OCI-LY7 (cell line): Measurements from ENCODE around the gene GNAO1. TPM values are rescaled to one million over a fixed set of nuclear protein-coding genes. Genes with fewer than 3 reads are reported as not detected.

Experiments
- BruUV-seq: library from RNA; stranded (reverse); fragments of 400-500 nt; replicated peaks from 2 replicates; lab custom pipeline; 2021; lab: Mats Ljungman, UMichigan
- CTCF ChIA-PET: fragments of 300-600 bp; sonication (Branson Sonifier 250); formaldehyde crosslinking; loops from one replicate; lab custom pipeline; 2022; ENCODE audit warnings: antibody characterized with exemption; ENCODE audit not compliant: unreplicated experiment; lab: Charles Lee
- POLR2A ChIA-PET: fragments of 300-600 bp; sonication (Branson Sonifier 250); formaldehyde crosslinking; loops from one replicate; lab custom pipeline; 2022; ENCODE audit warnings: antibody characterized with exemption; lab: Charles Lee
- DNase-seq: peaks from one replicate; pipeline ENCODE4 v3.0.0-alpha.2; 2015; ENCODE audit warnings: low spot score
- H2AFZ ChIP-seq: fragments of 200-600 bp; sonication (generic), shearing (Covaris generic); 2 replicates; pipeline ENCODE4 v1.6.1; 2014; ENCODE audit warnings: mild to moderate bottlenecking, antibody characterized with exemption, low read length, moderate library complexity
- H3K27ac ChIP-seq: fragments of 200-600 bp; sonication (generic); 2 replicates; pipeline ENCODE4 v1.5.1; 2014; ENCODE audit warnings: mixed run types, low read depth, mild to moderate bottlenecking, moderate library complexity, low read length, inconsistent platforms; ENCODE audit not compliant: poor library complexity, severe bottlenecking
- H3K36me3 ChIP-seq: fragments of 200-600 bp; sonication (generic); 2 replicates; pipeline ENCODE4 v1.6.1; 2014; ENCODE audit warnings: mild to moderate bottlenecking, antibody characterized with exemption, low read length, moderate library complexity, mixed read lengths; ENCODE audit not compliant: insufficient read depth
- H3K4me1 ChIP-seq: fragments of 200-600 bp; sonication (generic); 2 replicates; pipeline ENCODE4 v1.5.1; 2014; ENCODE audit warnings: mild to moderate bottlenecking, low read length; ENCODE audit not compliant: insufficient read depth, poor library complexity, severe bottlenecking
- H3K4me2 ChIP-seq: fragments of 200-600 bp; sonication (generic); 2 replicates; pipeline ENCODE4 v1.6.1; 2014; ENCODE audit warnings: mild to moderate bottlenecking, low read length
- H3K4me3 ChIP-seq: fragments of 200-600 bp; sonication (generic); 2 replicates; pipeline ENCODE4 v1.5.1; 2014; ENCODE audit warnings: mild to moderate bottlenecking, low read depth, low read length; ENCODE audit not compliant: poor library complexity, severe bottlenecking
- H3K79me2 ChIP-seq: fragments of 200-600 bp; sonication (generic); 2 replicates; pipeline ENCODE4 v1.6.1; 2016; ENCODE audit warnings: low read depth, mild to moderate bottlenecking, low read length, moderate library complexity, mixed read lengths; ENCODE audit not compliant: insufficient read depth
- H3K9me2 ChIP-seq: fragments of 200-600 bp; sonication (generic); 2 replicates; pipeline ENCODE4 v1.6.1; 2016; ENCODE audit warnings: mild to moderate bottlenecking, low read length, mixed read lengths; ENCODE audit not compliant: insufficient read depth
- H3K9me3 ChIP-seq: fragments of 200-600 bp; sonication (generic); 2 replicates; pipeline ENCODE4 v1.6.1; 2014; ENCODE audit warnings: mild to moderate bottlenecking, mixed run types, low read length, mixed read lengths
- H4K20me1 ChIP-seq: fragments of 200-600 bp; sonication (generic); 2 replicates; pipeline ENCODE4 v1.6.1; 2014; ENCODE audit warnings: mild to moderate bottlenecking, antibody characterized with exemption, low read length, moderate library complexity, mixed read lengths; ENCODE audit not compliant: insufficient read depth
- EZH2phosphoT487 ChIP-seq: fragments of 200-600 bp; sonication (generic); IDR thresholded peaks from 2 replicates; pipeline ENCODE4 v1.6.1; 2018; ENCODE audit warnings: low read depth, borderline replicate concordance, mild to moderate bottlenecking, mixed run types, antibody characterized with exemption, low read length, moderate library complexity, mixed read lengths
- intact Hi-C: fragments of 100-400 bp; cut with micrococcal nuclease; formaldehyde crosslinking; loops from one replicate; pipeline ENCODE4 v1.10.0; 2022; ENCODE audit not compliant: unreplicated experiment
- total RNA-seq, 2 experiments: library from RNA; depleted of rRNA in 1 of 2; stranded (reverse); fragments of >200 nt in 1 of 2; shearing (Covaris generic) in 1 of 2; gene quantifications; 2 replicates each; pipeline ENCODE4 v1.2.3, GENCODE V29; 2014 to 2022
- TF ChIP-seq, protein P1 (sequence below): fragments of 200-600 bp; sonication (generic); conservative IDR thresholded peaks from 2 replicates; pipeline ENCODE4 v1.5.1; 2014; ENCODE audit warnings: mild to moderate bottlenecking, antibody characterized with exemption, low read length, moderate library complexity, mixed read lengths

Gene GNAO1
- total RNA-seq, 2 experiments from 2014 or later, result not detected

DNA sequence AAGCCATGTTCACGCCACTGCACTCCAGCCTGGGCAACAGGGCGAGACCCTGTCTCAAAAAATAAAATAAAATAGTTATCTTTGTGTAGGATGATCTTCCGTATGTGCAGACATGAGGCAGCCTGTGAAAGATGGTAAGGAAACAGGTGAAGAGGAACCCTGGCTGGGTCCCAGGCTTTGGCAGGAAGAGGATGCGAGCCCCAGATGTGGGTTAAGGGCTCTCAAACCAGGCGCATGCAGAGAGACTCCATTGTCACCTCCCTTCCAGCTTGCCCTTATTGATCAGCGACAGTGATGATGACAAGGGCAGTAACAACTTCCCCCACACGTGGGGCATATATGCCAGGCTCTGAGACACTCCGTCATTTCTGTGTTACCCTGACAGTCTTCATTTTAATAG, 106.8 kb downstream of the GNAO1 start:
- ChIA-PET CTCF (no interaction called here), POLR2A (no interaction called here)
- no TSS peak for BruUV-seq
- no peak for TF ChIP-seq EZH2phosphoT487
- TF ChIP-seq, protein P1, sequence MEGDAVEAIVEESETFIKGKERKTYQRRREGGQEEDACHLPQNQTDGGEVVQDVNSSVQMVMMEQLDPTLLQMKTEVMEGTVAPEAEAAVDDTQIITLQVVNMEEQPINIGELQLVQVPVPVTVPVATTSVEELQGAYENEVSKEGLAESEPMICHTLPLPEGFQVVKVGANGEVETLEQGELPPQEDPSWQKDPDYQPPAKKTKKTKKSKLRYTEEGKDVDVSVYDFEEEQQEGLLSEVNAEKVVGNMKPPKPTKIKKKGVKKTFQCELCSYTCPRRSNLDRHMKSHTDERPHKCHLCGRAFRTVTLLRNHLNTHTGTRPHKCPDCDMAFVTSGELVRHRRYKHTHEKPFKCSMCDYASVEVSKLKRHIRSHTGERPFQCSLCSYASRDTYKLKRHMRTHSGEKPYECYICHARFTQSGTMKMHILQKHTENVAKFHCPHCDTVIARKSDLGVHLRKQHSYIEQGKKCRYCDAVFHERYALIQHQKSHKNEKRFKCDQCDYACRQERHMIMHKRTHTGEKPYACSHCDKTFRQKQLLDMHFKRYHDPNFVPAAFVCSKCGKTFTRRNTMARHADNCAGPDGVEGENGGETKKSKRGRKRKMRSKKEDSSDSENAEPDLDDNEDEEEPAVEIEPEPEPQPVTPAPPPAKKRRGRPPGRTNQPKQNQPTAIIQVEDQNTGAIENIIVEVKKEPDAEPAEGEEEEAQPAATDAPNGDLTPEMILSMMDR, result no peak
- intact Hi-C loops, result no loop called here
- no peak overlapping the region for H2AFZ ChIP-seq
- DNase-seq, result no peak
- H3K36me3 ChIP-seq, result no peaks in the 10 kb centered on the region
- no peaks in the 10 kb centered on the region for H3K79me2 ChIP-seq
- no peaks in the 10 kb centered on the region for H3K9me2 ChIP-seq
- H3K27ac ChIP-seq, result no peak overlapping the region
- H3K4me3 ChIP-seq, result no peak overlapping the region
- H3K4me2 ChIP-seq, result no peak overlapping the region
- no peaks in the 10 kb centered on the region for H3K4me1 ChIP-seq
- no peaks in the 10 kb centered on the region for H4K20me1 ChIP-seq
- no peaks in the 10 kb centered on the region for H3K9me3 ChIP-seq

DNA sequence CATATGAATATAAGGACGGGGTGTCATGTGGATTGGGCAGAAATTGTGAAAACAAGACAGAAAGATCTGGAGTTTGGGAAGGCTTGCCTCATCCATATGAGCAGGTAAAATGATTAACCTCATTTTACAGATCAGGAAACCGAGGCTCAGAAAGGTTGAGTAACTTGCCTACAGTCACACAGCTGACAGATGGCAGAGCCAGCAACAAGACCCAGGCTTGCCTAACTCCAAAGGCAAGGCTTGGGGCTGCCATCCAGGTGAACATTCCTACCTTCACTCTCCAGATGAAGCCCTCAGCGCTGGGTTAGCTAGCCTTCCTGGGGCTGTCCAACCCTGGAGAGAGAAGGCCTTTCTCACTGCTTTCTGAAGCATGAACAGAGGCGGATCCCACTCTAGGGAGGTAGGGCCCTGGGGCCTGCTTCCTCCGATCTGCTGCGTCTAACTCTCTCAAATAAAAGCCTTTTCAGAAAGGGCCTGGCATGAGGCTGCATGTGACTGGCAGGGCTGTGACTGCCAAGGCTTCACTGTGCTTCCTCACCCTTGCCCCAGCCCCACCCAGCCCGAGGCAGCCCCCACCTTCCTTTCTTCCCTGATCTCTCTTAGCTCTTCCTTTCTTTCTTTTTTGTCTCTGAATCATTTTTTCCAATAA, 107.8 kb downstream of the GNAO1 start:
- no peak overlapping the region for H3K27ac ChIP-seq
- H3K79me2 ChIP-seq, result no peaks in the 10 kb centered on the region
- H3K4me3 ChIP-seq, result no peak overlapping the region
- no peak for DNase-seq
- no peaks in the 10 kb centered on the region for H4K20me1 ChIP-seq
- H3K4me1 ChIP-seq, result no peaks in the 10 kb centered on the region
- H3K9me2 ChIP-seq, result no peaks in the 10 kb centered on the region
- H2AFZ ChIP-seq, result no peak overlapping the region
- intact Hi-C loops, result no loop called here
- CTCF ChIA-PET, result interaction anchor here (0.6 kb wide), 1 partner anchor 292 kb away, joined by 3 read pairs; no protein-coding TSS in a partner anchor
- POLR2A ChIA-PET, result interaction anchor here (0.6 to 0.7 kb wide), 4 partner anchors 10 to 1936 kb away, joined by 3 to 5 read pairs (median 3); no protein-coding TSS in a partner anchor
- H3K9me3 ChIP-seq, result no peaks in the 10 kb centered on the region
- TF ChIP-seq, protein P1, result no peak
- no peak for TF ChIP-seq EZH2phosphoT487
- no peaks in the 10 kb centered on the region for H3K36me3 ChIP-seq
- H3K4me2 ChIP-seq, result no peak overlapping the region
- BruUV-seq, result no TSS peak

DNA sequence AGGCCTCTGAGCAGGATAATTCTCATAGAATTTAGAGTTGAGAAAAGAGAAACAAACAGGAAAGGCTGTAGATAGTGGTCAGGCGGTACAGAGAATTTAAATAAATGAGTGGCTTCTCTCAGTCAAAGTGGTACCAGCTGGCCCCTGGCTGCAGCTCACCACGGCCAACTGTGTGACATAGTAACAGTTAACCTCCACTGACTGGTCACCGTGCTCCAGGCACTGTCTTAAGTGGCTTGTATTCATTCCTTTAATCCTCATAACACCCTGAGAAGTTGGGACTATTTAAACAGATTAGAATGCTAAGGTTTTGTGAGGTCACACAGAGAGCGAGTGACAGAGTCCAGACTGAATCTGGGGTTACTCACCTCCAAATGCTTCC, 108.9 kb downstream of the GNAO1 start:
- H3K4me3 ChIP-seq, result no peak overlapping the region
- no peaks in the 10 kb centered on the region for H3K9me2 ChIP-seq
- no peaks in the 10 kb centered on the region for H3K79me2 ChIP-seq
- no TSS peak for BruUV-seq
- no peak overlapping the region for H3K27ac ChIP-seq
- no peaks in the 10 kb centered on the region for H3K4me1 ChIP-seq
- intact Hi-C loops, result no loop called here
- no peaks in the 10 kb centered on the region for H3K36me3 ChIP-seq
- no peaks in the 10 kb centered on the region for H3K9me3 ChIP-seq
- no peak for DNase-seq
- CTCF ChIA-PET, result interaction anchor here (0.8 kb wide), 1 partner anchor 21 kb away, joined by 3 read pairs; no protein-coding TSS in a partner anchor
- no peaks in the 10 kb centered on the region for H4K20me1 ChIP-seq
- H2AFZ ChIP-seq, result no peak overlapping the region
- TF ChIP-seq, protein P1, result no peak
- TF ChIP-seq EZH2phosphoT487, result no peak
- POLR2A ChIA-PET, result interaction anchor here (1.1 kb wide), 1 partner anchor 9 kb away, joined by 3 read pairs; no protein-coding TSS in a partner anchor
- H3K4me2 ChIP-seq, result no peak overlapping the region
